ENCODE results near the gene ZPLD1.

DNA sequence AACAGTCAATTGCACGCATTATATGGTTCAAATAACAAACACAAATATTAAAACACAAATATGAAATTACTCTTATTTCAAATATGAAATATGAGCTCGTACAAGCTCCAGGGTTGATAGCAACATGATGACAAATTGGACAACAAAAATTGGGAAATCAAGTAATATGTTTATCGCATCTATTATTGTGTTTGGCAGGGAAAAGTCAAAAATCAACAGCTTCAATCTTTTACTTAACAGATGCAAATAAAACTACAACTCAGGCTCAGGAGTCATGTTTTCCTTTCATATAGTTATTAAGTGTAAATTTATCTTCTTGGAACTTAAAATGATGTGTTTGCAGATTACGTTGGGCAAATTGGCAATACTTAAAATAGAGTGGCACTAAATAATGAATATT lies 41.4 kb downstream of the ZPLD1 start:
- TF ChIP-seq, protein P1, sequence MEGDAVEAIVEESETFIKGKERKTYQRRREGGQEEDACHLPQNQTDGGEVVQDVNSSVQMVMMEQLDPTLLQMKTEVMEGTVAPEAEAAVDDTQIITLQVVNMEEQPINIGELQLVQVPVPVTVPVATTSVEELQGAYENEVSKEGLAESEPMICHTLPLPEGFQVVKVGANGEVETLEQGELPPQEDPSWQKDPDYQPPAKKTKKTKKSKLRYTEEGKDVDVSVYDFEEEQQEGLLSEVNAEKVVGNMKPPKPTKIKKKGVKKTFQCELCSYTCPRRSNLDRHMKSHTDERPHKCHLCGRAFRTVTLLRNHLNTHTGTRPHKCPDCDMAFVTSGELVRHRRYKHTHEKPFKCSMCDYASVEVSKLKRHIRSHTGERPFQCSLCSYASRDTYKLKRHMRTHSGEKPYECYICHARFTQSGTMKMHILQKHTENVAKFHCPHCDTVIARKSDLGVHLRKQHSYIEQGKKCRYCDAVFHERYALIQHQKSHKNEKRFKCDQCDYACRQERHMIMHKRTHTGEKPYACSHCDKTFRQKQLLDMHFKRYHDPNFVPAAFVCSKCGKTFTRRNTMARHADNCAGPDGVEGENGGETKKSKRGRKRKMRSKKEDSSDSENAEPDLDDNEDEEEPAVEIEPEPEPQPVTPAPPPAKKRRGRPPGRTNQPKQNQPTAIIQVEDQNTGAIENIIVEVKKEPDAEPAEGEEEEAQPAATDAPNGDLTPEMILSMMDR (IDR thresholded peaks at IDR 0.05; ENCODE audit: low read length): no peak
- TF ChIP-seq EZH2 (IDR thresholded peaks at IDR 0.05; ENCODE audit: borderline replicate concordance, low read length): no peak

Measured in OCI-LY1 (cell line).